NCI-H226 (cell line): ENCODE measurements around the gene UBALD2.
A peak's percentile ranks its signal among the peaks of the same experiment; 100 is the strongest.
"Not testable (repeated sequence)": the region's sequence is repeated elsewhere in the genome, so short reads cannot be mapped to it uniquely, and the experiment has no call there.

Experiments
- DNase-seq: peaks from one replicate; pipeline ENCODE4 v3.0.0-alpha.2; 2015

Gene UBALD2

GRCh38 chr17:76264755-76265623 is at the start of gene UBALD2:
Gene UBALD2 (plus strand): TSS chr17:76265348. CDS start chr17:76265506, 158 bp downstream.
- DNase-seq: peak; percentile 99

DNA sequence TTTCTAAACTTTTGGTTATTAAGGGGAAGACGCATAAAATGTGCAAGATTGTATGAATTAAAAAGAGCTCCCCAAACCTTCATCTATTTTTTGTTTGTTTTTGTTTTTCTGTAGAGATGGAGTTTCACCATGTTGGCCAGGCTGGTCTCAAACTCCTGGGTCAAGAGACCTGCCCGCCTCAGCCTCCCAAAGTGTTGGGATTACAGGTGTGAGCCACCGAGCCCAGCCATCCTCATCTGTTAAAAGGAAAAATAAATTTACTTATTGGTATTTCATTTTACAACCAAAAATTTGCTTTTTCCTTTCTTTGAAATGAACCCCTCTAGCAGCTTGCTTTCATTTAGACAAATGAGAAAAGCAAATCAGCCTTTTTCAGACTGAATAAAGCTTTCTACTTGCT is 48.1 kb upstream of the UBALD2 start:
- DNase-seq: no peak

DNA sequence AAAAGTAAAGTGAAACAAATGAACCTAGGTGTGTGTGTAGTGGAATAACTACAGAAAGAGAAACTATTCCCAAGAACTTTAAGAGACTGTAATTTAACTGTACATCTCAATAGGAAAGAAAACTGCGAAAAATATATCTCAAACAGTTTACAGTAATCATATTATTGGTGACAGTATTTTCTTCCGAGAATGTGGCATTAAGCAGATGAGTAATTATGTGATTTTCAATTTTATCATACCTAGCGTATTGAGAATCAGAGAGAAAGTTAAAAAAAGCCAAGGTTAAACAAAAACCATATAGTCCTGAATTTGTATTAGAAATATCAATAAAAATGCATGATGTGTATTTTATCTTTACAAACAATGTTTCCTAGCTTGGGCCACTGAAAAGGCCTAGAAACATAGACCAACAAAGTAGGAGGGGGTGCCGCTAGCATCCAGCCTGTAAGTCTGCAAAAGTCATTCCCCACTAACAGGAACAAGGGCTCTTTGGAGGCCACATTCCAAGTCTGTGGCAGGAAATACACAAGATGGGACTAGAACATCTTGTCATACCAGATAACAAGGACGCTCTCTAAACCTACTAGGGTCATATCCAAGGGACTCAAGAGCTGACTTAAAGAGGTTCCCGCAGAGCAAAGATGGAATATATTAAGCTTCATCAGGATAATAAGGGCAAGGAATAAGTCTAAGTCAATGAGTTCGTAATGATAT is 45.3 kb upstream of the UBALD2 start:
- DNase-seq: no peak

DNA sequence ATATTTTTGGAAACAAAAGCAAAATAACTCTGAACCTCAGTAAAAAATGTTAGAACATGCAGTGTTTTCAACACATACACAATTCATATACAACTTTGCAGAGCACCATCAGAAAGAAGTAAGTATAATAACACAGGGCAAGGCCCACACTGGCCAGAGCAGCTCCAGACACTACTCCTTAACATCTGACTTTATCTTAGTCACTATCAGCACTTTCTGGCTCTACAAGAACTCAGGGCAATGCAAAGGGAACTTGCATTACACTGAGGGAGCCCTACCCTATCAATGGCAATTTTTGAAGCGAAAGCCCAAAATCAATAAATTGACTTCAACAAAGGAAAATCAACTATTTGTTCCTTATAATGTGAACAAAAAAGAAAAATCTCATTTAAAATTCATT is 41.3 kb upstream of the UBALD2 start:
- no peak for DNase-seq

GRCh38 chr17:76225373-76226086 is 39.6 kb upstream of the UBALD2 start:
- DNase-seq: not testable (repeated sequence)

DNA sequence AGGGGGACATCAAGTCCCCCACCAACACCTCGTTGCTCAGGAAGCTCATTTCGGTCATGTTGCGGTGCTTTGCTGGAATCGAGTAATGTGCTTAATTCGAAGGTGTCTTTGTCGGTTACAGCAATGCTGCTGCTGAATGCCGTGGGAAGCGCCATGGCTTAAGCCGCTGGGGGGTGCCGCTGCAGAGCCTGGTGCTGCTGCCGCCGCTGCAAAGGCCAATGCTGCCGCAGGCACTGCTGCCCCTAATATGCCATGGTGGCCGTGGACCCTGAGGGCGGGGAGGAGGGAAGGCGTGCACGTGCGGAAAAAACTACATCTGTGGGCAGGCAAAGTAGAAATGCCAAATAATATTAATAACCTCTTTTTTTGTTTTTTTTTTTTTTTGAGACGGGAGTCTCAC is 38.4 kb upstream of the UBALD2 start:
- not testable (repeated sequence) for DNase-seq

DNA sequence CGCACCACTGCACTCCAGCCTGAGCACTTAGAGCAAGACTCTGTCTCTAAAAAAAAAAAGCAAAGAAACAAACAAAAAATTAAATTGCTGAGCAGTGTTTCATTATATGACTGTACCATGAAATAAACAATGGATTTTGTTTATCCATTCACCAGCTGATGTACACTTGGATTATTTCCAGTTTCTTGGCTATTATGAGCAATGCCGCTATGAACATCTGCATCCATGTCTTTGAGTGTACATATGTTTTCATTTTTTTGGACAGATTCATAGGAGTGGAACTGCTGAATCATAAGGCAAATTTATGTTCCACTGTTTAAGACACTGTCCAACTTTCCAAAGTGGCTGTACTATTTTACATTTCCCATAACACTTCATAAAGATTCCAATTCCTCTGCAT is 32.8 kb upstream of the UBALD2 start:
- no peak for DNase-seq

DNA sequence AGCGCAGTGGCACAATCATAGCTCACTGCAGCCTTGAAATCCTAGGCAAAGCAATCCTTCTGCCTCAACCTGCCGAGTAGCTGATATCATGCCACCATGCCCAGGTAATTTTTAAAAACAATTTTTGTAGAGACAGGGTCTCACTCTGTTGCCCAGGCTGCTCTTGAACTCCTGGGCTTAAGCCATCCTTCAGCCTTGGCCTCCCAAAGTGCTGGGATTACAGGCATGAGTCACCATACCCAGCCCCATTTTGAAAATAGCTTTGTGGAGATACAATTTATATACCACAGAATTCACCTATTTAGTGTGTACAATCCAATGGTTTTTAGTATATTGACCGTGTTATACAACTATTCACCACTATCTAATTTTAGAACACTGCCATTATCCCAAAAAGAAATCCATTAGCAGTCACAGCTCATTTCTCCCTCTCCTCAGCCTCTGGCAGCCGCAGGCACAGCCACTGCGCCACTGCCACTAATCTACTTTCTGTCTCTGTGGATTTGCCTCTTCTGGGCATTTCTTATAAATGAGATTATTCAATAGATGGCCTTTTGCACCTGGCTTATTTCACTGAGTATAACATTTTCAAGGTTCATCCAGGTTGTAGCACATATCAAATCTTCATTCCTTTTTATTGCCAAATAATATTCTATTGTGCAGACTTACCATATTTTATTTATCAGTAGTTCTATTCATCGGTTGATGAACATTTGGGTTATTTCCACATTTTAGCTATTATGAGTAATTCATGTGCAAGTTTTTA is 31.4 kb upstream of the UBALD2 start:
- no peak for DNase-seq

DNA sequence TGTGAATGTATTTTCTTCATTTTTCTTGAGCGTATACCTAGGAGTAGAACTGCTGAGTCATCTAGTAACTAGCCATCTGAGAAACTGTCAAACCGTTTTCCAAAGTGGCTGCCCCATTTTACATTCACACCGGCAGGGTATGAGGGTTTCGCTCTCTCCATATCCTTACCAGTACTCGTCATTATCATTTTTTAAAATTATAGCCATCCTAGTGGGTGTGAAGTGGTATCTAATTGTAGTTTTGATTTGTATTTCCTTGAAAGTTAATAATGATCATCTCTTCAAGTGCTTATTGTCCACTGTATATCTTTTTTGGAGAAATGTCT is 30.8 kb upstream of the UBALD2 start:
- no peak for DNase-seq

DNA sequence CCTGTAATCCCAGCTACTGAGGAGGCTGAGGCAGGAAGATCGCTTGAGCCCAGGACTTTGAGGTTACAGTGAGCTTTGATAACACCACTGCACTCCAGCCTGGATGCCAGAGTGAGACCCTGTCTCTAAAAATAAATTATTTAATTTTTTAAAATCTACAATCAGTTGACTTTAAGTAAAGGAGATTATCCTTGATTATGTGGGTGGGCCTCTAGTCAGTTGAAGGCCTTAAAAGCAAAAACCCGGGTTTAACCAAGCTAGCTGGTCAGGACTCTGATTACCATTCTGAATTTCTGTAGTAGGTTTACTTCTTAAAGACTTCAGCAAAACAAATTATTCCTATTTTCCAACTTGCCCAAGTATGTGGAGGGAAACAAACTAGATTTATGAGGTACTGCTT is 29.3 kb upstream of the UBALD2 start:
- DNase-seq: no peak

DNA sequence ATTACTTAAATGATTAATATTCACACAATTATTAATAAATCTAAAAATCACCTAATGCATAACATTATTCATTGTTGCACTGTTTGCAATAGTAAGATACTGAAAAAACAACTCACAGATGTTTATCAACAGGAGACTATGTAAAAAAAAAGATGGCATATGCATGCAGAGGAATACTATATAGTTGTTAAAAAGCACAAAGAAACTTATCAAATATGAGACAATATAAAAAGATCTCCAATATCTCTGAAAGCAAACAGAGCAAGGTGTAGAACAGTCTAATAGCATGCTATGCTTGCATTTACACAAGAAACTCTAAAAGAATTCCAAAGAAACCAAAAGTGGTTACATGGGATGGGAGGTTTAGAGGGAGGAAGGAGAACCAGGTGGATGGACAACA is 28.5 kb upstream of the UBALD2 start:
- no peak for DNase-seq

DNA sequence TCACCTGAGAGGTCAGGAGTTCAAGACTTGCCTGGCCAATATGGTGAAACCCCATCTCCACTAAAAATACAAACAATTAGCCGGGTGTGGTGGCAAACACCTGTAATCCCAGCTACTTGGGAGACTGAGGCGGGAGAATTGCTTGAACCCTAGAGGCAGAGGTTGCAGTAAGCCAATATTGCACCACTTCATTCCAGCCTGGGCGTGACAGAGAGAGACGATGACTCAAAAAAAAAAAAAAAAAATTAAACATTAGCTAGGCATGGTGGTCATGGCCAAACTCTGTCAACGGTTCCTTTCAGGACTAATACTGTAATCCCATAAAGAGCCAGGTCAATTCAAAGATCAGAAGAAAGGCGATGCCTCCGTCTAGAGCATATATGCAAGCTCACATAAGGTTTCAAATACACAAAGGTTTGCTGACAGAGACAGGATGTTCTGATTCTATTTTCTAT is 27.3 kb upstream of the UBALD2 start:
- no peak for DNase-seq

DNA sequence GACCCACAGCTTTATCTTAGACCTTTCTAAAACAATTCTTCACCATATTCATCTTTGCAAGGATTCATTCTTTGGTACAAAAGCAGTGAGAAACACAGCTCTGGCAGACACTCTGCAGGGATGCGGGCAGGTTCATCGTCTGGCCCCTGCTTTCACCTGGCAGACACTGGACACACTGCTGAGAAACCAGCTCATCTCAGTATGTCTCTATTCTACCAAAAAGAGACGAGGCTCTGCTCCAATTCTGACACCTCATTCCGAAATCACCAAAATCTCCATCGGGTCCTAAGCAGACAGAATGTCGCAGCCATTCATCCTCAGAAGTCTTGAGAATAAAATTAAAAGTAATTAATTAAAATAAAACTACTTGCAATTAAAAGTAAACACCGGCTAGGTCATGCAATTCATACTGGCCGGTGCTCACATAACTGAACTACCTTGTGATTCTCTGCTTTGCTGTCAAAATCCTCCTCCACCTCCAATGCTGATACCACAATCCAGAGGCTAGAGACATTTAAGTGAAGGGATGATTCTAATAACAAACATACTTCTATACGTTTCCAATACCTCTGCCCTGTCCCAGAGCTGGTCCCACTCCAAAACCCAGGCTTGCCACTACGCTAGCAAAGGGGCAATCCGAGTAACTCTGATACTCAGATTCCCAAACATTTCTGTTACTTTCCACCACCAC is 26.2 kb upstream of the UBALD2 start:
- DNase-seq: no peak

DNA sequence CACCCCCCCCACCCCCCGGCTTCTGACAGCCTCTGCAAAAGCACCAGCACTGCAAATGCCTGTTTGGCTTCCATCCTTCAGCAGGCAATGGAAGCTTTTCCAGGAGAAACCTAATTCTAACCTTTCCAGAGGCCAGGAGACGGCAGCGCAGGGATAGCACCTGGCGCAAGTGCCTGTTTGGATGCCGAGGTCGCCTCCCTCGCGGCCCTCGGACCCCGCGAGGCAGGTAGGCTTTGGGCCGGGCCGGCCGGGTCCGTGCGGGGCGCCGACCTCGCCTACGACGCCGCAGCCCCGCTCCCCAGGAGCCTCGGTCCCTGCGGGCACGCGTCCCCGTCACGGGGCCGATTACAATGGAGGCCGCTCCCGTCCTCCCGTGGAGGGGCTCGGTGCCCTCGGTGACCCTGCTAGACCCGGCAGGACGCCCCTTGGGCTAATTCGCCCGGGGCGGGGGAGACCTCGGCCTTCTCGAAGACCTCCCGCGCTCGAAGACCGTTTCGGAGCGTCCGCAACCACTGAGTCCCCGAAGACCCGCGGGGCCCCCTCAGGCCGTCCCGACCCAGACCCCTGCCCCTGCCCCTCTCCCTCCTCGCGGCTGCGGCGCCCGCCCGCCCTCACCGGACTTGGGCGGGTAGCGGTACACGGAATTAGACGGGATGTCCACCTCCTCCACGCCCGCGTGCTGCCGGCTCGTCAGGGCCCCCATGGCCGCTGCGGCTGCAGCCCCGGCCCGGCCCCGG is 25.4 kb upstream of the UBALD2 start:
- DNase-seq: no peak

DNA sequence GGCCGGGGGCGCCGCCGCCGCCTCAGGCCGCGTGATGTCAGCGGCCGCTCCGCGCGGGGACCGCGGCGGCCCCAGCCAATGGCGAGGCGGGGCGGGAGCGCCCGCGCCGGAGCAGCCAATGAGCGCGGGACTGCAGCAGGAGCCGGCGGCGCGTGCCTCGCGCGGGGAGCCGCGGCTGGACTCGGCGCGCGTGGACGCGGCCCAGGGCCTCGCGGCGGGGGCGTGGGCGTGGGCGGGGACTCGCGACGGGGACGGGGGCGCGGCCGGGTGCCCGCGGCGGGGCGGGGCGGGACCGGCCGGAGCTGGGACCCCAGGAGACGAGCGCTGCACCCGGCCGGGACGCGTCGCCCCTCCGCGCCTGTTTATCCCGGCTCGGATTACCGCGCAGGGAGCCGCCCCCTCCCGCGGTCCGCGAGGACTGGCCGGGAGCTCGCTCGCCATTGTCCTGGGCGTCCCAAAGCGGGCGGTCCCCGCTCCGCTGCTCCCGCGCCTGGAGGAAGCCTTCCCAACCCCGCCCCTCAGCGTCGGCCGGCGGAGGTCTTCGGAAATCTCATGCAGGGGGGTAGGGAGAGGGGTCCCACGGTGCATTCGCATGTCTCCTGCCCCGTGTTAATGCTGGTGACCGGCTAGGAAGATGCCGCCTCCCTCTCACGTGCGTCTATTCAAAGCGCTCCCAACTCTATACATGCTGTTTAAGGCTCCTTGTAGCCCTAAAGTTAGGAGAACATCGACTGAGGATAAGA is 24.5 kb upstream of the UBALD2 start, which contains the start of gene RNF157:
Gene RNF157 (minus strand): TSS at position 33 of the 743 bp plus-strand sequence. CDS start 253 bp downstream, outside the sequence.
- peak; percentile 40 for DNase-seq

- DNase-seq: no peak
These were observed 24.0 kb upstream of the UBALD2 start for GRCh38 chr17:76241204-76241538.

DNA sequence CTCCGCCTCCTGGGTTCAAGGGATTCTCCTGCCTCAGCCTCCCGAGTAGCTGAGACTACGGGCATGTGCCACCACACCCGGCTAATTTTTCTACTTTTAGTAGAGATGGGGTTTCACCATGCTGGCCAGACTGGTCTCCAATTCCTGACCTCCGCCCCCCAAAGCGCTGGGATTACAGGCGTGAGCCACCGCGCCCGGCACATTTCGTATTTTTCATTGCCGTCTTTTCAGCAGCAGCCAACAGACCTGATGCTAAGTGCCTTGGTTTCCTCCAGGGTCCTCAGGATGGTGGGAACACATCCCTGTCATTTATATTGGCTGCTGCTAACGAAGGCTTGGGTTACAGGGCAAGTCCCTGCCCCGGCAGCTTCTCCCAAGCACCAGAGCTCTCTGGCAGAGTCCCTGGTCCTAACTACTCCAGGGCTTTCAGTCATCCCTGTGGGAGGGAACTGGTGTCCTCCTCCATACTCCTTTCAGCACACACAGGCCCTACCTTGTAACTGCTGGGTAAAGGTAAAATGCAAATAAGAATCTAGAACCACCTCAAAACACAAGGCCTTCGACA is 23.4 kb upstream of the UBALD2 start:
- DNase-seq: no peak

GRCh38 chr17:76243826-76244679 is 21.1 kb upstream of the UBALD2 start:
- no peak for DNase-seq

DNA sequence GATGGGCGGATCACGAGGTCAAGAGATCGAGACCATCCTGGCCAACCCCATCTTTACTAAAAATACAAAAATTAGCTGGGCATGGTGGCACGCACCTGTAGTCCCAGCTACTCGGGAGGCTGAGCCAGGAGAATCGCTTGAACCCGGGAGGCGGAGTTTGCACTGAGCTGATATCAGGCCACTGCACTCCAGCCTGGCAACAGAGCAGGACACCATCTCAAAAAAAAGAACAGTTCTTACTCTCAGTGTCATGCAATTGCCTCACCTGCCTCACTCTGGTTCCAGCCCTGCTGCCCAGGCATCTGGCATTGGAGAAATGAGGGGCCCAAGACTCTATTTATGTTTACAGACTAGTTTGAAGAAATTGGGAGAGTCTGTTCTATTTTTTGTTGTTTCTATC is 20.4 kb upstream of the UBALD2 start:
- DNase-seq: not testable (repeated sequence)
